ENCODE data around the gene PRSS27.

PRSS27 gene

GRCh38 chr16:2705351-2705750 is 14.7 kb downstream of the PRSS27 start:
- Histone ChIP-seq H3K4me1 (ENCODE audit: control insufficient read depth, insufficient read depth, low read length) (no peaks in the 10 kb centered on the region), H3K9me3 (ENCODE audit: control insufficient read depth, insufficient read depth, low read depth, low read length) (no peaks in the 10 kb centered on the region), H3K4me3 (ENCODE audit: low read depth, low read length) (no peak overlapping the region), H3K36me3 (ENCODE audit: control insufficient read depth in 2 of 2, insufficient read depth in 1 of 2, low read length in 2 of 2) (peaks cover 0 to 86% of the 10 kb centered on the region in 2 experiments; a peak in 1 of 3 replicates), H3K27ac (ENCODE audit: extremely low read depth, low read depth, low read length) (no peak overlapping the region)
- CTCF ChIA-PET = no interaction called here
- TF ChIP-seq ZNF610 (tag by site-specific recombination; IDR thresholded peaks at IDR 0.05; ENCODE audit: borderline replicate concordance) = no peak
- TF ChIP-seq FEZF1 (tag by site-specific recombination; IDR thresholded peaks at IDR 0.05) = no peak
- TF ChIP-seq ZNF624 (tag by site-specific recombination; IDR thresholded peaks at IDR 0.05) = no peak
- TF ChIP-seq ZNF571 (tag by site-specific recombination; IDR thresholded peaks at IDR 0.05) = no peak
- no peak for TF ChIP-seq ZNF560 (tag by site-specific recombination; IDR thresholded peaks at IDR 0.05; ENCODE audit: borderline replicate concordance)
- no peak for TF ChIP-seq ZNF530 (tag by site-specific recombination; IDR thresholded peaks at IDR 0.05; ENCODE audit: low read depth)
- TF ChIP-seq ZSCAN4 (tag by site-specific recombination; IDR thresholded peaks at IDR 0.05) = no peak
- TF ChIP-seq GLI2 (tag by site-specific recombination; IDR thresholded peaks at IDR 0.05; ENCODE audit: borderline replicate concordance, low read depth) = no peak
- no peak for TF ChIP-seq ZNF132 (tag by site-specific recombination; IDR thresholded peaks at IDR 0.05; ENCODE audit: borderline replicate concordance)
- TF ChIP-seq ZNF26 (tag by site-specific recombination; IDR thresholded peaks at IDR 0.05) = no peak
- TF ChIP-seq ZFP41 (tag by site-specific recombination; IDR thresholded peaks at IDR 0.05; ENCODE audit: borderline replicate concordance) = no peak
- no peak for TF ChIP-seq ZNF629 (tag by site-specific recombination; IDR thresholded peaks at IDR 0.05)
- TF ChIP-seq ZNF121 (tag by site-specific recombination; IDR thresholded peaks at IDR 0.05) = no peak
- TF ChIP-seq ZNF837 (tag by site-specific recombination; IDR thresholded peaks at IDR 0.05) = no peak
- TF ChIP-seq ZFP3 (tag by site-specific recombination; IDR thresholded peaks at IDR 0.05; ENCODE audit: low read depth) = no peak
- TF ChIP-seq PRDM10 (tag by site-specific recombination; IDR thresholded peaks at IDR 0.05) = no peak
- TF ChIP-seq ZNF501 (tag by site-specific recombination; IDR thresholded peaks at IDR 0.05) = no peak
- POLR2A ChIA-PET = interaction anchor here (1.0 kb wide), 1 partner anchor 47 kb away, joined by 5 read pairs; the partner anchor contains the start of gene SRRM2

- Histone ChIP-seq H3K27ac (ENCODE audit: extremely low read depth, low read depth, low read length) (no peak overlapping the region), H3K4me1 (ENCODE audit: control insufficient read depth, insufficient read depth, low read length) (no peaks in the 10 kb centered on the region), H3K4me3 (ENCODE audit: low read depth, low read length) (no peak overlapping the region), H3K36me3 (ENCODE audit: control insufficient read depth in 2 of 2, insufficient read depth in 1 of 2, low read length in 2 of 2) (peaks cover 0 to 87% of the 10 kb centered on the region in 2 experiments; a peak in 1 of 3 replicates), H3K9me3 (ENCODE audit: control insufficient read depth, insufficient read depth, low read depth, low read length) (no peaks in the 10 kb centered on the region)
- CTCF ChIA-PET = no interaction called here
- POLR2A ChIA-PET = no interaction called here
- no peak for TF ChIP-seq ZFHX2 (tag by site-specific recombination; conservative IDR thresholded peaks at IDR 0.05)
- no peak for TF ChIP-seq ZNF571 (tag by site-specific recombination; IDR thresholded peaks at IDR 0.05)
- TF ChIP-seq ZNF26 (tag by site-specific recombination; IDR thresholded peaks at IDR 0.05) = no peak
- TF ChIP-seq ZNF654 (tag by site-specific recombination; IDR thresholded peaks at IDR 0.05; ENCODE audit: low read depth) = no peak
- TF ChIP-seq YY1 (tag by site-specific recombination; IDR thresholded peaks at IDR 0.05) = no peak
- no peak for TF ChIP-seq ZBTB21 (tag by site-specific recombination; IDR thresholded peaks at IDR 0.05)
- no peak for TF ChIP-seq ZNF132 (tag by site-specific recombination; IDR thresholded peaks at IDR 0.05; ENCODE audit: borderline replicate concordance)
Observed at GRCh38 chr16:2704983-2705275, 15.1 kb downstream of the PRSS27 start.
